Measurements from ENCODE around the gene PAX9. TPM values are rescaled to one million over a fixed set of nuclear protein-coding genes. Genes with fewer than 3 reads are reported as not detected.

Gene PAX9
- total RNA-seq, 1 donor from 2014 or later = not detected

DNA sequence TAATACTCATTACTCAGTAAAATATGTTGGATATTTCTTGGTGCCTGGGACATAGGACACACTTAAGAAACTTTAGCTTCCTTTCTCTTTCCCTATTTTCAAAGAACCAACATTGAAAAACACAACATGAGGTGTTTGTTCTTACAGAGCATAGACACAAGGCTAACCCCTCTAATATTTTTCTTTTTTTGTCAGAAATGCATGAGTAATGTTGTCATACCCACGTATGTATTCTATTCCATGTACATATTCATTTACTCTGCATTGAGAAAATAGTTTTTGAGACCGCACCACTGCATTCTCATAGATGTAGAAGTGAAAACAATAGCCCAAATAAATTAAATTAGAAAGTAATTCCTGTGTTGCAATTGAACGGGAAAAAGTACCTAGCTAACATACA, 13.0 kb downstream of the PAX9 start:
- H3K36me3 Mint-ChIP-seq (ENCODE audit: low read depth, unreplicated experiment) = no peaks in the 10 kb centered on the region
- peaks cover 2% of the 10 kb centered on the region for H3K27me3 Mint-ChIP-seq (ENCODE audit: unreplicated experiment)
- peaks cover 5% of the 10 kb centered on the region for H3K4me1 Mint-ChIP-seq (ENCODE audit: unreplicated experiment)
- TF ChIP-seq, protein P1, sequence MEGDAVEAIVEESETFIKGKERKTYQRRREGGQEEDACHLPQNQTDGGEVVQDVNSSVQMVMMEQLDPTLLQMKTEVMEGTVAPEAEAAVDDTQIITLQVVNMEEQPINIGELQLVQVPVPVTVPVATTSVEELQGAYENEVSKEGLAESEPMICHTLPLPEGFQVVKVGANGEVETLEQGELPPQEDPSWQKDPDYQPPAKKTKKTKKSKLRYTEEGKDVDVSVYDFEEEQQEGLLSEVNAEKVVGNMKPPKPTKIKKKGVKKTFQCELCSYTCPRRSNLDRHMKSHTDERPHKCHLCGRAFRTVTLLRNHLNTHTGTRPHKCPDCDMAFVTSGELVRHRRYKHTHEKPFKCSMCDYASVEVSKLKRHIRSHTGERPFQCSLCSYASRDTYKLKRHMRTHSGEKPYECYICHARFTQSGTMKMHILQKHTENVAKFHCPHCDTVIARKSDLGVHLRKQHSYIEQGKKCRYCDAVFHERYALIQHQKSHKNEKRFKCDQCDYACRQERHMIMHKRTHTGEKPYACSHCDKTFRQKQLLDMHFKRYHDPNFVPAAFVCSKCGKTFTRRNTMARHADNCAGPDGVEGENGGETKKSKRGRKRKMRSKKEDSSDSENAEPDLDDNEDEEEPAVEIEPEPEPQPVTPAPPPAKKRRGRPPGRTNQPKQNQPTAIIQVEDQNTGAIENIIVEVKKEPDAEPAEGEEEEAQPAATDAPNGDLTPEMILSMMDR (IDR thresholded peaks at IDR 0.05; ENCODE audit: unreplicated experiment) = no peak
- DNase-seq (ENCODE audit: low spot score) = no peak
- no peaks in the 10 kb centered on the region for H3K9me3 Mint-ChIP-seq (ENCODE audit: unreplicated experiment)
- H3K4me3 Mint-ChIP-seq (ENCODE audit: unreplicated experiment) = no peak overlapping the region
- H3K27ac Mint-ChIP-seq (ENCODE audit: unreplicated experiment) = no peak overlapping the region

DNA sequence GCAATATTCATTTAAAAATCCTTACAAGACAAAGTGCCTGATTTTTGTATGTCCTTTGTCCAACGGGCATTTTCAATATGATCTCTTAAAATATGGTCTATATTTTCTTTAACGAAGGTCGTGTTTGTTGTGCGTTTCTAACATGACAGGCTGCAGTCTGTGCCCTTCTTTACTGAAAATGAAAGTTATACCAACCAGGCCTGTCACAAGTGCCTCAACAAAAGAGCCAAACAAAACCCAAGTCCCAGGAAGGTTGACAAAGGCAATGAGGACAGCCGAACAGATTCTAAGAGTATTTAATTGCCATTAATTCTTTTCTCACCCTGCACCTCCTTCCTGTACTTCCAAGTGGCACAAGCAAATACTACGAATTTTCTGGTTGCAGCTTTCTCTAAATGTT, 13.9 kb downstream of the PAX9 start:
- Mint-ChIP-seq H3K4me1 (ENCODE audit: unreplicated experiment) (peaks cover 5% of the 10 kb centered on the region), H3K27me3 (ENCODE audit: unreplicated experiment) (peaks cover 2% of the 10 kb centered on the region), H3K9me3 (ENCODE audit: unreplicated experiment) (no peaks in the 10 kb centered on the region), H3K27ac (ENCODE audit: unreplicated experiment) (no peak overlapping the region), H3K4me3 (ENCODE audit: unreplicated experiment) (no peak overlapping the region), H3K36me3 (ENCODE audit: low read depth, unreplicated experiment) (no peaks in the 10 kb centered on the region)
- no peak for DNase-seq (ENCODE audit: low spot score)
- TF ChIP-seq, protein P1 (IDR thresholded peaks at IDR 0.05; ENCODE audit: unreplicated experiment) = no peak

DNA sequence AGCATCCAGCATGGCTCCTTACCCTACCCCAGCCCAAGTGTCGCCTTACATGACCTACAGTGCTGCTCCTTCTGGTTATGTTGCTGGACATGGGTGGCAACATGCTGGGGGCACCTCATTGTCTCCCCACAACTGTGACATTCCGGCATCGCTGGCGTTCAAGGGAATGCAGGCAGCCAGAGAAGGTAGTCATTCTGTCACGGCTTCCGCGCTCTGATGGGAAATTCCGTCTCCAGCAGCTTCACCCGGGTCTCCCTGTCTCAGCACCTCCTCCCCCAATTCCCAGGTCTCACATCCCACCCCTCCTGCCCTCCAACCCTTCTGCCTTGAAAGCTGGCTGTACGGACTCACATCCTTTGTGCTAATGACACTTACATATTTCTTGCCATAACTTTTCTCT, 14.6 kb downstream of the PAX9 start:
- TF ChIP-seq, protein P1 (IDR thresholded peaks at IDR 0.05; ENCODE audit: unreplicated experiment) = no peak
- H3K27me3 Mint-ChIP-seq (ENCODE audit: unreplicated experiment) = peaks cover 2% of the 10 kb centered on the region

DNA sequence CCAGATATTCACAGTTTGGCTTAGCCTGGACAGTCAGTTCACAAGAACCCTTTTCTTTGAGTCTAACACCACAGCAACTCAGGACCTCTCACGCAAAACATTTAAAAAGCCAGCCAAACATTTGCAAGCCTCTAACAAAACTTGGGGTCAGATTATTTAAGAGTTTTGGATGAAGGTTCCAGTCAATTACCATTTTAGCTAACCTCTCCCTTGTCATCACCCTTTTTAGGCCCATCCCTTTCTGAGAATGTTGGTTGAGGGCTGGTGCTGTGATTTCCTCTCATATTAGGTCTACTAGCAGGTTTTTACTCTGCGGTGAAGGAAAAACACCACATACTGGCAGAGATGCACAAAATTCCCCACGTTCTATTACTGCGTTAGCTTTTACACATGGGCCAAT, 20.7 kb downstream of the PAX9 start:
- Mint-ChIP-seq H3K9me3 (ENCODE audit: unreplicated experiment) (no peaks in the 10 kb centered on the region), H3K27me3 (ENCODE audit: unreplicated experiment) (peaks cover 1% of the 10 kb centered on the region), H3K4me1 (ENCODE audit: unreplicated experiment) (peaks cover 7% of the 10 kb centered on the region), H3K27ac (ENCODE audit: unreplicated experiment) (no peak overlapping the region), H3K36me3 (ENCODE audit: low read depth, unreplicated experiment) (no peaks in the 10 kb centered on the region), H3K4me3 (ENCODE audit: unreplicated experiment) (no peak overlapping the region)
- TF ChIP-seq, protein P1 (IDR thresholded peaks at IDR 0.05; ENCODE audit: unreplicated experiment) = no peak
- no peak for DNase-seq (ENCODE audit: low spot score)

More for the DNA sequence above, 14.6 kb downstream of the PAX9 start:
- H3K27ac Mint-ChIP-seq (ENCODE audit: unreplicated experiment) = no peak overlapping the region
- H3K36me3 Mint-ChIP-seq (ENCODE audit: low read depth, unreplicated experiment) = no peaks in the 10 kb centered on the region
- DNase-seq (ENCODE audit: low spot score) = no peak
- H3K4me3 Mint-ChIP-seq (ENCODE audit: unreplicated experiment) = no peak overlapping the region
- H3K9me3 Mint-ChIP-seq (ENCODE audit: unreplicated experiment) = no peaks in the 10 kb centered on the region
- peaks cover 5% of the 10 kb centered on the region for H3K4me1 Mint-ChIP-seq (ENCODE audit: unreplicated experiment)

DNA sequence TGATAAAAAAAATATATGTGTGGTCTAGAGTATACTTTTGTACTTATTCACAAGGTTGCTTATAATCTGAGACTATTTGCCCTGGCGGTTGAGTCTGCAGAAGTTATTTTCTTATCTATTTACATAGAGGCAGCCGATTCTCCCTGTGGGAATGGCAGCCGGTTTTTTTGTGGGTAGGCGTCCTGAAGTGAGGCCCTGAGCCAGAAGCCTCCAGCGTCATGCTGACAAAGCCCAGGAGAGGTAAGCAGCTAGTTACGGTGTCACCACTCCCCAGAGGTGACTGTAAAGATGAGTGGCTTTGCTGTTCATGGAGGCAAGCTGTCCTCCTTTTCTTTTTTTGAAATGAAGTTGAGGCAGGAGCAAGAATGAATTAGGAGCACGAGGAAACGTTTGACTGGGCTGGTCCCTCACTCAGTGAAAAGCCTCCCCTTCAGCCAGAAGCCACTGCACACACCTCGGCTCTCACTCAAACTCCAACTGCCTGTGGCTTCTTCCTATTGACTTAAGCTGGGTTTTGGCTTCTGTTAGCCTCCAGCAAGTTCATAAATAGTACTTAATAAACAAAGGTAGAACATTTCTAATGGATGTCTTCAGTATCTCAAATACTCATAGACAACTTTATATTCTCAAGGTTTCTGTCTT, 21.5 kb downstream of the PAX9 start:
- Mint-ChIP-seq H3K4me1 (ENCODE audit: unreplicated experiment) (peaks cover 14% of the 10 kb centered on the region), H3K27ac (ENCODE audit: unreplicated experiment) (no peak overlapping the region), H3K36me3 (ENCODE audit: low read depth, unreplicated experiment) (no peaks in the 10 kb centered on the region), H3K4me3 (ENCODE audit: unreplicated experiment) (no peak overlapping the region), H3K27me3 (ENCODE audit: unreplicated experiment) (peaks cover 1% of the 10 kb centered on the region), H3K9me3 (ENCODE audit: unreplicated experiment) (no peaks in the 10 kb centered on the region)
- DNase-seq (ENCODE audit: low spot score) = no peak
- TF ChIP-seq, protein P1 (IDR thresholded peaks at IDR 0.05; ENCODE audit: unreplicated experiment) = no peak
